GM13976 (cell line): ENCODE measurements around the gene KRTAP5-7.

Source experiments
- DNase-seq: peaks from one replicate; pipeline ENCODE4 v3.0.0; 2012; ENCODE audit warnings: low spot score
- in situ Hi-C: fragments of 300-500 bp; cut with MboI; formaldehyde crosslinking; loops from one replicate; pipeline ENCODE4 v1.12.0; 2022; ENCODE audit warnings: low sequenced_read_pairs, mixed read lengths, inconsistent platforms; ENCODE audit not compliant: unreplicated experiment
- TF ChIP-seq, protein P1 (sequence below): IDR thresholded peaks from 2 replicates; pipeline ENCODE4 v1.5.1; 2012; ENCODE audit warnings: borderline replicate concordance, mild to moderate bottlenecking; ENCODE audit not compliant: insufficient read depth; ENCODE audit errors: extremely low read depth, missing control alignments, control extremely low read depth

Gene KRTAP5-7

DNA sequence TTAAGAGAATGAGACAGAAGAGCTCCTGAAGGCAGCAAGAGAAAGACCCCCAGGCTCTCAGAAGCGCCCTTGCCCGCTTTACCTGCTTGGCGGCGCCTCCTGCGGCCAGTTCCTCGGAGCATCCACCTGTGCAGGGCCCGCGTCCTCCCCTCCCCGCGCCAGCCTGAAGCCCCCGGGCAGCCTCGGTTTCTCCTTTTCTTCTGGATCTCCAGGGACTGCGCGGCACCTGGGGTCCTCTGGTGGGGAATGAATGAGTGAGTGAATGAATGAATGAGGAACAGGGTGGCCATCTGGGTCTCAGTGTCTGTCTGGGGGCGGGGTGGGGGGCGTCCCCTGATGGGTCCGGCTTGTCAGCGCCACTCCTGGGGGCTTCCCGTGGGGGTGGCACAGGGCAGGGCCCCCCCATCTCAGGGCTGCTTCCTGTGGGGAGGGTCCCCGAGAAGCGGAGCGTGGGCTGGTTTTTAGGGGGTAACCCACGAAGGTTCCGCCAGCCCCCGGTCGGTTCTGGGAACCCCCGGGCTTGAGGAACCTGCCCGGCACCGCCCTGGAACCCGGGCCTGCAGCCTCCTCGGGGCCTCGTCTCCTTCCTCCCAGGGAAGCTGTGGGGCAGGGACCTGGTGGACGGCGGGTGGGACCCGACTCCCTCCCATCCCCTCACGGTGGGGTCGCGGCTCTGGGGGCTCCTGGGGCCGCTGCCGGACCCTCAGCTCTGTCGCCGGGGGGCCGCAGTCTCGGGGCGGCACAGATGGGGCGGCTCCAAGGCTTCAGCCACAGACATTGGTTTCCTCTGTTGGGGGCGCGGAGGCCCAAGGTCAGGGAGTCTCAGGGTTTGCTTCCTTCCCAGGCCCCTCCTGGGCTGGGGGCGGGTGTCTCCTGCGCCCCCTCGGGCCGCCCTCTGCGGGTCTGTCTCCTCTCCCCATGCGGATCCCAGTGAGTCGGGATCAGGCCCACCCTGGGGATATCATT is 8.3 kb upstream of the KRTAP5-7 start:
- TF ChIP-seq, protein P1, sequence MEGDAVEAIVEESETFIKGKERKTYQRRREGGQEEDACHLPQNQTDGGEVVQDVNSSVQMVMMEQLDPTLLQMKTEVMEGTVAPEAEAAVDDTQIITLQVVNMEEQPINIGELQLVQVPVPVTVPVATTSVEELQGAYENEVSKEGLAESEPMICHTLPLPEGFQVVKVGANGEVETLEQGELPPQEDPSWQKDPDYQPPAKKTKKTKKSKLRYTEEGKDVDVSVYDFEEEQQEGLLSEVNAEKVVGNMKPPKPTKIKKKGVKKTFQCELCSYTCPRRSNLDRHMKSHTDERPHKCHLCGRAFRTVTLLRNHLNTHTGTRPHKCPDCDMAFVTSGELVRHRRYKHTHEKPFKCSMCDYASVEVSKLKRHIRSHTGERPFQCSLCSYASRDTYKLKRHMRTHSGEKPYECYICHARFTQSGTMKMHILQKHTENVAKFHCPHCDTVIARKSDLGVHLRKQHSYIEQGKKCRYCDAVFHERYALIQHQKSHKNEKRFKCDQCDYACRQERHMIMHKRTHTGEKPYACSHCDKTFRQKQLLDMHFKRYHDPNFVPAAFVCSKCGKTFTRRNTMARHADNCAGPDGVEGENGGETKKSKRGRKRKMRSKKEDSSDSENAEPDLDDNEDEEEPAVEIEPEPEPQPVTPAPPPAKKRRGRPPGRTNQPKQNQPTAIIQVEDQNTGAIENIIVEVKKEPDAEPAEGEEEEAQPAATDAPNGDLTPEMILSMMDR: no peak
- DNase-seq: no peak
- in situ Hi-C loops: no loop called here

DNA sequence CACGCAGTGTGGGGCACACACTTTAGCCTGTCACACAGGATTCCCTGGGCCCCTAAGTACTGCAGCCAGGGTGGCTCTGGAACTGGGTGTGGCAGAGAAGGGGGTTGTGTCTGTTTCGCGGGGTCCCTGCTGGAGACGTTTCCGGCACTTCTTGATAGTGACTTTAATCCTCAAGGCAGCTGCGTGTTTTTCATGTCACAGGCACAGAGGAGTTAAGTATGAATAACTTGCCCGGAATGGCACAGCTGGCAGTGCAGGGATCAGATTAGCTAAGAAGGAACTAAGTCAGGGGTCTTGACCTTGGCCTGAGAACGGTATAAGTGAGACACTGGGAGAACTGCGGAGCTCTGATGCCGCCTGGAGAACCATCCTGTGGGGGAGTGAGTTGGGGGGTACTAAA is 7.5 kb upstream of the KRTAP5-7 start:
- in situ Hi-C loops: no loop called here
- TF ChIP-seq, protein P1: no peak
- no peak for DNase-seq

DNA sequence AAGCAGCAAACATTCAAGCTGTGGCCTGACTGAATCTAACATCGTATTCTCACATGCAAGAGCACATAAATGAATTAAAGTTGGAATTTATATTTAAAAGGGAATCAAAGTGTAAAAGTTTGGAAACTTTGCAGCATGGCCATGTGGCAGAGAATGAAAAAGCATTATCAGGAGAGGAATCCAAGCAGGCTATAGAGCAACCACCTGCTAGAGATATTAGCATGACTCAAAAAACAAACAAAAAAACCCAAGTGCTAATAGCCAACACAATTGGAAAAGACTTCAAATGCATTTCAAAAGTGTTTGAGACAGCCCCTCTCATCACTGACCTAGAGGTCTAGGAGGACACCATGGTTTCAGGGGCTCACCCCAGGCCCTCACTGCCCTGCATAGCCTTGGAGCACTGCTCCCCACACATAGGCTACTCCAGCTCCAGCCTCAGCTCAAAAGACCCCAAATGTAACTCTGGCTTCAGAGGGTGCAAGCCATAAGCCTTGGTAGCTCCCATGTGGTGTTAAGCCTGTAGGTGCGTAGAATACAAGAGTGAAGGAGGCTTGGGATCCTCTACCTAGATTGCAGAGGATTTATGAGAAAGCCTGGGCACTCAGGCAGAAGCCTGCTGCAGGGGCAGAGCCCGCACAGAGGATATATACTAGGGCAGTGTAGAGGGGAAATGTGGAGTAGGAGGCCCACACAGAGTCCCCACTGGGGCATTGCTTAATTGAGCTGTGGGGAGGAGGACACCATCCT is 1.7 kb upstream of the KRTAP5-7 start:
- in situ Hi-C loops: no loop called here
- DNase-seq: no peak
- TF ChIP-seq, protein P1: no peak

DNA sequence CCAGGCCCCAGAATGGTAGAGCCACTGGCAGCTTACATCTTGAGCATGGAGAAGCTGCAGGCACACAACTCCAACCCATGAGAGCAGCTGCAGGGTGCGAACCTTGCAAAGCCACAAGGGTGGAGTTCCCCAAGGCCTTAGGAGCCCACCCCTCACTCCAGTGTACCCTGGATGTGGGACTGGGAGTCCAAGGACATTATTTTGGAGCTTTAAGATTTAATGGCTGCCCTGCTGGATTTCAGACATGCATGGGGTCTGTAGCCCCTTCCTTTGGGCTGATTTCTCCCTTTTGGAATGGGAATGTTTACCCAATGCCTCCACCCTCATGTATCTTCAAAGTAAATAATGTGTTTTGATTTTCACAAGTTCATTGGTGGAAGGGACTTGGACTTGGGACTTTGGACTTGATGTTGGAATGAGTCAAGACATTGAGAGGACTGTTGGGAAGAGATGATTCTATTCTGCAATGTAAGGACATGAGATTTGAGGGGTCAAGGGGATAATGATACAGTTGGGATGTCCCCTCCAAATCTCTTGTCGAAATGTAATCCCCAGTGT is 1.1 kb upstream of the KRTAP5-7 start:
- DNase-seq: no peak
- in situ Hi-C loops: no loop called here
- TF ChIP-seq, protein P1: no peak

DNA sequence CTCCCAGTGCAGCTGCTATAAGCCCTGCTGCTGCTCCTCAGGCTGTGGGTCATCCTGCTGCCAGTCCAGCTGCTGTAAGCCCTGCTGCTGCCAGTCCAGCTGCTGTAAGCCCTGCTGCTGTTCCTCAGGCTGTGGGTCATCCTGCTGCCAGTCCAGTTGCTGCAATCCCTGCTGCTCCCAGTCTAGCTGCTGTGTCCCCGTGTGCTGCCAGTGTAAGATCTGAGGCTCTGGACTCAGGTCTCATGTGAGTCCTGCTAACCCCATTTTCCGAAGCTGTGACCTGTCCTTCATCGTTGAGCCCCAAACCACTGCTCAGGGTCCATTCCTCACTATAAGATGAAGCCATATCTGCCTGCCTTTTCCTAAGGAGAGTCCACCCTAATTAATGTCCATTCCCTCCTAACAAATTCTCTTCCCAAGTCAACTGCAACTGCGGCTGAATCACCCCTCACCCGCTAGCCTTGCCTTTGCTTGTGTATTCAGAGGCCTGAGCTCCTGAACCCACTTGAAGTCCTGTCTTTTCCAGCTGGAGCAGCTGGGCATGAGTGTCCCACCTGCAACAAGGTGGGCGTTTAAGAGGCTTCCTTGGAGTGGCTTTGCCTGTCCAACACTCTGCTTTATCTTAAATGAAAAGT is 626 bp downstream of the KRTAP5-7 start:
- no peak for DNase-seq

More for the DNA sequence above, 626 bp downstream of the KRTAP5-7 start:
- in situ Hi-C loops: no loop called here
- TF ChIP-seq, protein P1: no peak
